ENCODE measurements around the gene PFKM.

Gene PFKM

GRCh38 chr12:48157018-48157888 lies 38.1 kb downstream of the PFKM start, which contains the start of gene ASB8:
ASB8 (minus strand) TSS chr12:48157515; CDS start chr12:48153496, 4,019 bp downstream.
- DNase-seq (ENCODE audit: low spot score), result peak; percentile 99

- no peak for DNase-seq (ENCODE audit: low spot score)
These were observed 38.8 kb downstream of the PFKM start for GRCh38 chr12:48157889-48158370.

DNA sequence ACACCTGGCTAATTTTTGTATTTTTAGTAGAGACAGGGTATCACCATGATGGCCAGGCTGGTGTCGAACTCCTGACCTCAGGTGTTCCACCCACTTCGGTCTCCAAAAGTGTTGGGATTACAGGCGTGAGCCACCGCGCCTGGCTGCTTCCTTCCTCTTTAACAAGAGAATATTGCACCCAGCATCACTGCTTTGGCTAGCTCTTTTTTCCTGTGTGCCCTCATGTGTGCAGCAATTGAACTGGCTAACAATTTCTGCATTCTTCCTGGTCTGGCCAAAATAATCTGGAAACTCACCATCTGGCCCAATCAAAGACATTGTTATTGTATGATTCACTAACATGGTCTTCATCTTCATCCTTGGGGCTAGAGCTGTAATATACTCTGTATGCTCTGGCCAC lies 40.9 kb downstream of the PFKM start:
- DNase-seq (ENCODE audit: low spot score), result no peak

GRCh38 chr12:48160807-48161206 lies 41.6 kb downstream of the PFKM start:
- DNase-seq (ENCODE audit: low spot score), result no peak

- DNase-seq (ENCODE audit: low spot score), result no peak
These were observed 44.1 kb downstream of the PFKM start for GRCh38 chr12:48163150-48163747.

GRCh38 chr12:48164451-48164850 lies 45.3 kb downstream of the PFKM start:
- DNase-seq (ENCODE audit: low spot score), result no peak

GRCh38 chr12:48165089-48165981 lies 46.2 kb downstream of the PFKM start:
- peak; percentile 75 for DNase-seq (ENCODE audit: low spot score)

DNA sequence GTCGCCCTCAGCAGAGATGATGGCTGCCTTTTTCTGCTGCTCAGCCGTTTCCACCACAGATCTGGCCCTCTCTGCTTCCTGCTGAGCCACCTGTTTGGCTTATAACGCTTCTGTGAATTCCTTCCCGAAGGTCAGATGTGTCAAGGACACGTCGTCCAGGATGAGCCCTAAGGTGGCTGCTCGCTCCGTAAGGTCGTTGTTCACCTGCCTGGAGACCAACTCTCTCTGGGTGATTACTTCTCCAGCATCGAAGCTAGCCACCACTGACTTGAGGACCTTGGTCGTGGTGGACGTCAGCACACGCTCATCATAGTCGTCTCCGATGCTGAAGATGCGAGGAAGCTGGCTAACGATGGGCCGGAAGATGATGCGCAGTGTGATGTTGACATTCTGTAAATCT lies 49.8 kb downstream of the PFKM start:
- no peak for DNase-seq (ENCODE audit: low spot score)

GRCh38 chr12:48175613-48176416 lies 56.7 kb downstream of the PFKM start:
- no peak for DNase-seq (ENCODE audit: low spot score)

- no peak for DNase-seq (ENCODE audit: low spot score)
These were observed 57.2 kb downstream of the PFKM start for GRCh38 chr12:48176417-48176751.

GRCh38 chr12:48177982-48178381 lies 58.8 kb downstream of the PFKM start:
- no peak for DNase-seq (ENCODE audit: low spot score)

GRCh38 chr12:48179466-48179865 lies 60.3 kb downstream of the PFKM start:
- DNase-seq (ENCODE audit: low spot score), result no peak

DNA sequence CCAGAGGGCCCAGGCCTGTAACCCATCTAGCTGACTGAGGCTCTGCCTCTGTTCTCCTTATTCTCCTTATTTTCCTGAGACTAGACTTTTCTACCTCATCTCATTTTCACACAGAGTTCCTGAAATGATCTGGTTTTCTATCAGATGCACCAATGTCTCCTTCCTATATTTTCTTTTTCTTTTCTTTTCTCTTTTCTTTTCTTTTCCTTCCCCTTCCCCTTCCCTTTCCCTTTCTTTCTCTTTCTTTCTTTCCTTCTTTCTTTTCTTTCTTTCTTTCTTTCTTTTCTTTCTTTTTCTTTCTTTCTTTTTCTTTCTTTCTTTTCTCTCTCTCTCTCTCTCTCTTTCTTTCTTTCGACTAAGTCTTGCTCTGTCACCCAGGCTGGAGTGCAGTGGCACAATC lies 61.3 kb downstream of the PFKM start:
- DNase-seq (ENCODE audit: low spot score), result no peak

DNA sequence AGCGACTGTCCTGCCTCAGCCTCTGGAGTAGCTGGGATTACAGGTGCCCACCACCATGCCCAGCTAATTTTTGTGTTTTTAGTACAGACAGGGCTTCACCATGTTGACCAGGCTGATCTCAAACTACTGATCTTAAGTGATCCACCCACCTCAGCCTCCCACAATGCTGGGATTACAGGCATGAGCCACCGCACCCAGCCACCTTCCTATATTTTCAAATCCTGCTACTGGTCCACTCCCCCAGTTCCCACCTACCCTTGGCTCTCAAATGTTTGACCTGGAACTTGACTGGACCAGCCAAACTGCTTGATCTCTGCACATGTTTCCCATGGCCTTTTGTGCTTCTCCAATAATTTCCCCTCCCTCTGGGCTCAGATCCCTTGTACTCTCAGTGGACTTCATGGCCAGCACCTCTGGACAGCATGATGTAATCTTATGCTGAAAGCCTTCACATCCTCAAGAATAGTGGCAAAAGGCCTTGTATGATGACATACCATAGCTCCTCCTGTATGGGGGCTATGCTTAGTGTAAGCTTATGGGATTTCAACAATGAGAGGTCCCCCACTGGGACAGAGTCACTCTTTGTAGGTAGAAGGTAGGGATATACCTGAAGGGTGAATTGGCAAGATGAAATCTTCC lies 61.8 kb downstream of the PFKM start:
- no peak for DNase-seq (ENCODE audit: low spot score)

- DNase-seq (ENCODE audit: low spot score), result no peak
These were observed 63.5 kb downstream of the PFKM start for GRCh38 chr12:48182631-48183030.

DNA sequence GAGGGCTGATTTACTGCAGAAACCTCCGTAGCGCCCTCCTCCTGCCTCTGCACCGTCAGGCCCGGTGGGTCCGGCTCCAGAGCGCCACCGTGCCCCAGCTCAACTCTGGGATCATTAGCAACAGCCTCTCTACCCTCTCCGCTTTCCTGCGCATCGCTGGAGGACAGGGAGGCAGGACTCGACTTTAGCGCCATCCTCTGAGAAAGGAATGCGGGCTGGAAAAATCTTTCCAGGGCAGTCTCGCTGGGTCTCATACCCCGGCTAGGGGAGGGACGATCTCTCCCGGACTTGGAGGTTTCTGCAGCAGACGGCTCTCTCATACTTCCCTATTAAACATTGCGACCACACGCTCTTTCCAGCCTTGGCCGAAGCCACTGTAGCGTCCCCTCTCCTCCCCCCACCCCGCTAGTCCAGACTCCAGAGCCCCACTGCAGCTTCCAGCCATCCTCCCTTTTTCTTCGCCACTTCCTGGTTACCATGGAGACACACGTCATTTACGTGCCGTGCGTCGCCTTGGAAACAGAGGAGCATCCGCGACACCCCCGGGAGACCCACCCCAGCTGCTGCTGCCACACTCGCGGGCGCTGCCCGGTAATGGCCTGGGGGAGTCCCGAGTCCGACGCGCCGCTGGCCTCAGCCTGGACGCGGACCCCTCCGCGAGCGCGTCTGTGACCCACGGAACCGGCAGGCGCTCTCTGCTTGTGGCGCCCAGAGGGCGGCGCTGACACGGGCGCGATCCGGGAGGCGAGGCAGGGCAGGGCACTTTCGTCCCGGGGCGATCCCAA lies 64.1 kb downstream of the PFKM start, which contains the start of gene CCDC184:
Gene CCDC184, plus strand, starts transcription at position 554 of the 785 bp plus-strand sequence. CDS start 479 bp downstream, outside the sequence.
- no peak for DNase-seq (ENCODE audit: low spot score)

DNA sequence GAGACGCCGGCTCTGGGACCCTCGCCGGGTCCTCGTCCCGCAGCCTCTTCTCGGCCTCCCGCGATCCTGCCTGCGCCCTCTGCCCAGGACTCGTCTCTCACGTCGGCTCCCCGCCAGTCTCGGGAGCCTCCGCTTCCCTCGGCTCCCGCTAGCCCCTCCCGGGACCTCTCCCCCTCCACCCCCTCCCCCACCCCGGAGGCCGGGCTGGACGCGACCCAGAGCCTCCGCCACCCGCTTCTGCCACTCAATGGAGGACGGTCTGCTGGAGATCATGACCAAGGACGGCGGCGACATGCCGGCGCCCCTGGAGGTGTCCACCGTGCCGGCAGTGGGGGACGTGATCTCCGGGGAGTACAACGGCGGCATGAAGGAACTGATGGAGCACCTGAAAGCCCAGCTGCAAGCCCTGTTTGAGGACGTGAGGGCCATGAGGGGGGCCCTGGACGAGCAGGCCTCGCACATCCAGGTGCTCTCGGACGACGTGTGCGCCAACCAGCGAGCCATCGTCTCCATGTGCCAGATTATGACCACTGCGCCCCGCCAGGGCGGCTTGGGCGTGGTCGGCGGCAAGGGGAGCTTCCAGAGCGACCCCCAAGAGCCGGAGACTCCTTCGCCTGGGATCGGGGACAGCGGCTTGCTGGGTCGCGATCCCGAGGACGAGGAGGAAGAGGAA lies 64.8 kb downstream of the PFKM start:
- DNase-seq (ENCODE audit: low spot score), result no peak

- no peak for DNase-seq (ENCODE audit: low spot score)
These were observed 65.4 kb downstream of the PFKM start for GRCh38 chr12:48184549-48184922.

DNA sequence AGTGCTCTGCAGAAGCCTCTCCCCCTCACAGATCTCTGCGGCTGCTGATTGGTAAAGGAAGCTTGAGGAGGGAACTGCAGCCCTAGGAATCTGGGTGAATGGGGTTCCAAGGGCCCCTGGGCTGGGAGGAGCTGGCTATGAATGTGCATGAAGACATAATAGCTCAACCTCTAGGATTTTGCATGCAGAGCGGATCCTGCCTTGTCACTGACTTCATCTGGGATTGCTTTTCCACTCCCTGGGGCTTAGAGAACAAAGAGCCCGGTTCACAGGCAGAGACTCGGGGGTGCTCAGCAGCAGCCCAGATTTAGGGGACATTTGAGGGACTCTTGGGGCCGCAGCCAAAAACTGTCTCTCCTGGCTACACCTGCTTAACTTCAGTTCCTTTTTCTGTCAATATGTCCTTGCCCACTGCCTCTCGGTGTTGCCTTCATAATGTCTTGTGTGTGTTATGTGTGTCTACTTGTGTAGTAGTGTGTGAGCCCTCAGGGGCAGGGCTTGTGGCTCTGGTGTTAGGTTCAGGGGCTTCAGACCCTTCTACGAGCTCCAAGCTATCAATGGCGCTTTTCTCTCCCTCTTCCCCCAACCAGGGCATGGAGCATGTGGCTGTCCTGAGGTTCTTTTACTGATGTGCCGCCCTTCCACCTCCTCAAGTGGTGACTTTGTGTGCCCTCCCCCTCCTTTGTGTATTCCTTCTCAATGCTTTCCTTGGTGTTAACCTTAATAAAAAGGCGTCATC lies 66.2 kb downstream of the PFKM start:
- DNase-seq (ENCODE audit: low spot score), result no peak

All from RKO (cell line).